OCI-LY1 (cell line): ENCODE results near the gene CCNY.

Experiments used
- EZH2 ChIP-seq: fragments of 200-600 bp; sonication (generic), shearing (Covaris generic); IDR thresholded peaks from 2 replicates; pipeline ENCODE4 v1.8.0; 2017; ENCODE audit warnings: borderline replicate concordance, mixed run types, mild to moderate bottlenecking, antibody characterized with exemption, low read length, moderate library complexity, mixed read lengths
- TF ChIP-seq, protein P1 (sequence below): fragments of 200-600 bp; sonication (generic), shearing (Covaris generic); IDR thresholded peaks from 2 replicates; pipeline ENCODE4 v1.5.1; 2017; ENCODE audit warnings: mild to moderate bottlenecking, antibody characterized with exemption, low read length, moderate library complexity, mixed read lengths

GRCh38 chr10:35506741-35507140 lies 170.4 kb downstream of the CCNY start:
- TF ChIP-seq, protein P1, sequence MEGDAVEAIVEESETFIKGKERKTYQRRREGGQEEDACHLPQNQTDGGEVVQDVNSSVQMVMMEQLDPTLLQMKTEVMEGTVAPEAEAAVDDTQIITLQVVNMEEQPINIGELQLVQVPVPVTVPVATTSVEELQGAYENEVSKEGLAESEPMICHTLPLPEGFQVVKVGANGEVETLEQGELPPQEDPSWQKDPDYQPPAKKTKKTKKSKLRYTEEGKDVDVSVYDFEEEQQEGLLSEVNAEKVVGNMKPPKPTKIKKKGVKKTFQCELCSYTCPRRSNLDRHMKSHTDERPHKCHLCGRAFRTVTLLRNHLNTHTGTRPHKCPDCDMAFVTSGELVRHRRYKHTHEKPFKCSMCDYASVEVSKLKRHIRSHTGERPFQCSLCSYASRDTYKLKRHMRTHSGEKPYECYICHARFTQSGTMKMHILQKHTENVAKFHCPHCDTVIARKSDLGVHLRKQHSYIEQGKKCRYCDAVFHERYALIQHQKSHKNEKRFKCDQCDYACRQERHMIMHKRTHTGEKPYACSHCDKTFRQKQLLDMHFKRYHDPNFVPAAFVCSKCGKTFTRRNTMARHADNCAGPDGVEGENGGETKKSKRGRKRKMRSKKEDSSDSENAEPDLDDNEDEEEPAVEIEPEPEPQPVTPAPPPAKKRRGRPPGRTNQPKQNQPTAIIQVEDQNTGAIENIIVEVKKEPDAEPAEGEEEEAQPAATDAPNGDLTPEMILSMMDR, result no peak
- TF ChIP-seq EZH2, result no peak
